NT2/D1 (cell line): ENCODE measurements around the gene RFTN1.

ENCODE experiments used
- DNase-seq: peaks from one replicate; pipeline ENCODE4 v3.0.0-alpha.2; 2011; ENCODE audit warnings: low read depth, low spot score
- H3K27me3 ChIP-seq: 2 replicates; pipeline ENCODE4 v1.6.0; 2011; ENCODE audit warnings: mild to moderate bottlenecking; ENCODE audit not compliant: insufficient read length, insufficient read depth
- H3K36me3 ChIP-seq: 2 replicates; pipeline ENCODE4 v1.6.1; 2011; ENCODE audit warnings: mild to moderate bottlenecking, low read length, mixed read lengths; ENCODE audit not compliant: insufficient read depth, insufficient read length
- H3K4me1 ChIP-seq: 2 replicates; pipeline ENCODE4 v1.5.1; 2011; ENCODE audit not compliant: insufficient read depth, insufficient read length
- H3K4me3 ChIP-seq: 2 replicates; pipeline ENCODE4 v1.5.1; 2011; ENCODE audit warnings: low read depth; ENCODE audit not compliant: insufficient read length
- H3K9ac ChIP-seq: 2 replicates; pipeline ENCODE4 v1.6.0; 2011; ENCODE audit warnings: low read depth; ENCODE audit not compliant: insufficient read length
- H3K9me3 ChIP-seq: 2 replicates; pipeline ENCODE4 v1.5.1; 2011; ENCODE audit warnings: mild to moderate bottlenecking, low read length; ENCODE audit not compliant: insufficient read depth
- SUZ12 ChIP-seq: IDR thresholded peaks from 2 replicates; pipeline ENCODE4 v1.6.1; 2011; ENCODE audit not compliant: insufficient read length, insufficient read depth; ENCODE audit errors: extremely low read depth
- YY1 ChIP-seq: IDR thresholded peaks from 2 replicates; pipeline ENCODE4 v1.6.1; 2011; ENCODE audit not compliant: insufficient read length, insufficient read depth
- ZNF274 ChIP-seq: IDR thresholded peaks from 2 replicates; pipeline ENCODE4 v1.6.1; 2011; ENCODE audit warnings: mild to moderate bottlenecking, low read depth, low read length

The RFTN1 gene

DNA sequence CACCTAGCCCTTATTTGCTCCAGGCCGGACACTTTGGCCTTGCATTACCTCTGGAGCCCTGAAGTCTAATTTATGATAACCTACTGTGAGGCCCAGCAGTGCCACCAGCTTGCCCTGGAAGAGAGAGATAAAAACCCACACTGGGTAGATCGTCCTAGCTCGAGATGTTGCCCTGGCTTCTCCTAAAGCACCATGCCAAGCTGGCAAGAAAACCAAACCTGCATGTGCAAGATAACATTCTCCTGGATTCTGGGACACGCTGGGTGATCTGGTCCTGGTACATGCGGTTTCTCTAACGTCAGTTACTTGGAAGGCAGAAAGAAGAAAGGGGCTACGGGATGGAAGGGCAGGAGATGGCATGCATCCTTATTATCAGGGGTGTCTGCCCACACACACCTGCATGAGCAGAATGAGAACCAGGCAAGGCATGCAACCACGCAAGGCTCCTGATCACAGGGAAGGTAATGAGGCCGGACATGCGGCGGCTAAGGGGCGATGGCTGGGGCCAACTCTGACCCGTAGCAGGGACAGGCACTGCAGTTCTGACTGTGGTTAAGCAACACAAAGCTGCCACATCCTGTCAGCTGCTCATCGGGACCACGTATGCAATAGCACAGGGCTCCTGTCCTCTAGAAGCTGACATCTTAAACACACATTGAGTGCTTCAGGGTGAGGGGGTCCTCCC, 175.5 kb downstream of the RFTN1 start:
- Histone ChIP-seq H3K4me1 (no peaks in the 10 kb centered on the region), H3K9me3 (no peaks in the 10 kb centered on the region), H3K9ac (no peak overlapping the region), H3K27me3 (no peaks in the 10 kb centered on the region), H3K4me3 (no peak overlapping the region), H3K36me3 (peaks cover 16% of the 10 kb centered on the region)
- TF ChIP-seq YY1 = no peak
- no peak for DNase-seq

DNA sequence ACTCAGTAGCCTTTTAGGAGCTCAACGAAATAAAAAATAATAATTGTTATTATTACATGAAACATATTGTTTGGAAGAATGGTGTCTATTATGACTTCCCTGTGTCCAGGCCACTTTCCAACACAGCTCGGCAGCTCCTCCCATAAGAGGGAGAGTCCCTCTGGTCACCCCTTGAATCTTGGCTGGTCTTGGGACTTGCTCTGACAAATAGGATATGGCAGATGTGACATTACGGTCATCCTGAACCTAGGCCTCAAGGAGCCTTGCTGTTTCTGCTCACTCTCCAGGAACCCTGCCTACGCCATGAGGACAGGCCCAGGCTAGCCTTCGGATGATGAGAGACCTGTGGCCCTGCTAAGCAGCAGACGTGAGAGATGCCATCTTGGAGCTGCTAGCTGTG, 176.7 kb downstream of the RFTN1 start:
- Histone ChIP-seq H3K4me1 (no peaks in the 10 kb centered on the region), H3K36me3 (peaks cover 16% of the 10 kb centered on the region), H3K9me3 (peaks cover 2% of the 10 kb centered on the region; the same call in 1 of the 2 replicates), H3K9ac (no peak overlapping the region), H3K27me3 (no peaks in the 10 kb centered on the region), H3K4me3 (no peak overlapping the region)
- TF ChIP-seq YY1 (no peak), ZNF274 (no peak), SUZ12 (no peak)
- no peak for DNase-seq

DNA sequence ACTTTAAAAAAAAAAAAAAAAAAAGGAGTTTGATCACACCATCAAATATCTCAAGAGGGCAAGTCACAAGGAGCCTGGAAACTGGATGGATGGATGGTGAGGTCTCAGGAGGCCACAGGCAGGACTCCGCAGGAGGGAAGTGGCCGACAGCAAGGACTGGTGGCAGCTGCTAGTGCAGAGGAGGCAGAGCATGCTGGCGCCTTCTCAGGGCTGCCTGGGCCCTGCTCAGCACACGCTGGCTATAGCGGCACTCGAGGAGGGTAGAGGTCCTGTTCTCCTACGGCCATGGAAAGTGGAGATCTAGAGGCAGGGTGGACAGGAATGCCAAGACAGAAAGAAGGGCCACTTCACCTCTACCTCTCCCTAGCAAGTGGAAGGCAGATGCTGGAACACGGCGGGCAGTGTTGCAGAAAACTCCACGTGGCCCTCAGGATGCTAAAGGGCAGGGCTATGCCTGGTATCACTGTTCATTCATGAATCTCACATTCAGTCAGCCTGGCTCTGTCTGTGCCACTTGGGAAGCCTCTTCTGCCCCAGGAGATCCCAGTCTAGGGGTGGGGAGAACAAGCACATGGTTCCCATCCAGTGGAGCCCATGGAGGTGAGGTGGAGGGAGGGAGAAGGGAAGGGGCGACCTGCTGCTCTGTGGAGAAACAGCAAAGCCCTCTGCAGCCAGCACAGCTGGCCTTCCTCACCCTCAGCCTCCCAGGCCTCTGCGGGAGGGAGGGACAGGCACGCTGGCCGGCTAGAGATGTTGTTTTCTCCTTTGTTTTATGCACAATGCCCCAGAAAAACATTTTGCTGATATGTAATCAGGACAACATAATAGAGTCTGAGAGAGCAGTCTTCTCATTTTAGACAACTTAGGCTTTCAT, 177.5 kb downstream of the RFTN1 start:
- no peaks in the 10 kb centered on the region for H3K27me3 ChIP-seq
- H3K36me3 ChIP-seq = peaks cover 16% of the 10 kb centered on the region
- no peak for DNase-seq
- no peak overlapping the region for H3K4me3 ChIP-seq
- no peak overlapping the region for H3K9ac ChIP-seq
- no peak for TF ChIP-seq ZNF274
- TF ChIP-seq SUZ12 = no peak
- no peak for TF ChIP-seq YY1
- no peaks in the 10 kb centered on the region for H3K4me1 ChIP-seq
- peaks cover 10% of the 10 kb centered on the region for H3K9me3 ChIP-seq

DNA sequence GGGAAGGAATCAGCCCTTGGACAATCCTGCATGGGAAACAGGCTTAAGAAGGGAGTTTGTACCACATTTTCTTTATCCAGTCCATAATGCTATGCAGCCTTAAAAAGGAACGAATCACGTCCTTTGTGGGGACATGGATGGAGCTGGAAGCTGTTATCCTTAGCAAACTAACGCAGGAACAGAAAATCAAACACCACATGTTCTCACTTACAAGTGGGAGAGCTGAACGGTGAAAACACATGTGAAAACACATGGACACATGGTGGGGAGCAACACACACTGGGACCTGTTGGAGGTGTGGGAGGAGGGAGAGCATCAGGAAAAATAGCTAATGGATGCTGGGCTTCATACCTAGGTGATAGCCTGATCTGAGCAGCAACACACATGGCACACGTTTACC, 178.2 kb downstream of the RFTN1 start:
- Histone ChIP-seq H3K27me3 (no peaks in the 10 kb centered on the region), H3K4me1 (no peaks in the 10 kb centered on the region), H3K4me3 (no peak overlapping the region), H3K9ac (no peak overlapping the region), H3K9me3 (peaks cover 13% of the 10 kb centered on the region), H3K36me3 (peaks cover 17% of the 10 kb centered on the region)
- no peak for DNase-seq
- TF ChIP-seq YY1 = no peak
- TF ChIP-seq SUZ12 = no peak
- no peak for TF ChIP-seq ZNF274

DNA sequence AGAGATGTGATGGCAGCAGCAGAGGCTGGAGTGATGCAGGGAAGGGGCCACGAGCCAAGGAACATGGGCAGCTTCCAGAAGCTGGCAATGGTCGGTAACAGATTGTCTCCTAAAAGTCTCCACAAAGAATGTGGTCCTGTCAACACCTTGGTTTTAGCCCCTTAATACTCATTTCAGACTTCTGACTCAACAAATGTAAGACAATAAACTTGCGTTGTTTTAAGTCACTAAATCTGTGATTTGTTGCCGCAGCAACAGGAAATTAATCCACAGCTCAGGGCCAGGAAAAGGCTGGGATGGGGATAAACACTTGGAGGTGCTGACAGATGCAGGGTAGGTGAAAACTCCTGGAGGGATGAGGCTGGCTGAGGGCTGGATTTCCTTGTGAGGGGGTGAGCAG, 178.6 kb downstream of the RFTN1 start:
- Histone ChIP-seq H3K9ac (no peak overlapping the region), H3K36me3 (peaks cover 22% of the 10 kb centered on the region), H3K27me3 (no peaks in the 10 kb centered on the region), H3K9me3 (peaks cover 13% of the 10 kb centered on the region), H3K4me1 (no peaks in the 10 kb centered on the region), H3K4me3 (no peak overlapping the region)
- no peak for TF ChIP-seq ZNF274
- TF ChIP-seq SUZ12 = no peak
- no peak for DNase-seq

DNA sequence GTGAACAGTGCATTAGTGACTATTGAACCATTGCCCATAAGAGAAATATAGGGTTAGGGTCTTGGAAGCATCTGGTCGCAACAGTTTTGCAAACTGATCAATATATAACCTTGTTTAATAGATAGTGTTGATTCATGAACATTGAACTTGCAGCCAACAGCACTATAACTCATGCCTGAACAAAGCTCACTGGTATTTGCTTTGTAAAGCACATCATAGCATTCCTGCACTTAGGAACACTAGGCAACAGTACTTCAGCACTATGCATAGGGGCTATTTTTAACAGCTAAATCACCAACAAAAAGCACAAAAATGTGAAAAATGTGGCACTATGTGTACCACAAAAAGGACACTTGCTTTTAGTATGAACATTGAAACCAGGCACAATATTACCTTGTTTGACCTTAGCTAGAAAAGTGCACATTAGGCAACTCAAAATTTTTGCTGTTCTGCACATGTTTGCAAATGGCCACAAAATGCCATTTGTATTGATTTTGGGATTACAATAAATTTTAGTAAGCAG, 180.5 kb downstream of the RFTN1 start:
- Histone ChIP-seq H3K9ac (no peak overlapping the region), H3K4me3 (no peak overlapping the region), H3K27me3 (no peaks in the 10 kb centered on the region), H3K36me3 (peaks cover 20% of the 10 kb centered on the region), H3K4me1 (no peaks in the 10 kb centered on the region), H3K9me3 (peaks cover 13% of the 10 kb centered on the region)
- TF ChIP-seq YY1 (no peak), ZNF274 (no peak), SUZ12 (no peak)
- no peak for DNase-seq

DNA sequence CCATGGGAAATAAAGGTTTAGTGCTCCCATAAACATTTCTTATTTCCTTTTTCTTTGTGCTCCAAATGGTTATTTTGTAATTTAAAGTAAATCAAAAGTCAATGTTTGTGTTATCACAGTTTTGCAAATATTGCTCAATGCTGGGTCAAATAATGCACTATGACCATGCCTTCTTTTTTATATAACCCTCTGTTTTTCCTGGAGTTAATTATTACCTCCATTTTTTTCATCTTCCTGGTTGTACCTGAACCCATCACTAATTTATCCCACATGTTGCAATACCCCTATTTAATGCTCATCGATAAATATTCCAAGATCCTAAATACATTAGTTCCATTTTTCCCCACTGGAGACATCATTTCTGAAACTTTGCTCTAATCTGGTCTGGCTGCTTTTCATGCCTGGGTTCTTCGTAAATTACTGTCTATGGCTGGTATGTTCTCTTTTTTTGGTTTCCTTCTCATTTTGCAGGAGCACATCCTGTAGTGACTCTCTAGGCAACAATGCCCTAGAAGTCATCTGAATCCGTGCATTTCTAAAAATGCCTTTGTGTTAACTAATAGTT, 182.1 kb downstream of the RFTN1 start:
- no peaks in the 10 kb centered on the region for H3K4me1 ChIP-seq
- TF ChIP-seq SUZ12 (no peak), YY1 (no peak), ZNF274 (no peak)
- no peaks in the 10 kb centered on the region for H3K27me3 ChIP-seq
- peaks cover 13% of the 10 kb centered on the region for H3K9me3 ChIP-seq
- DNase-seq = no peak
- no peak overlapping the region for H3K4me3 ChIP-seq
- peaks cover 14% of the 10 kb centered on the region for H3K36me3 ChIP-seq
- H3K9ac ChIP-seq = no peak overlapping the region
